ENCODE data around the gene SLC6A6.

Gene SLC6A6

GRCh38 chr3:14402304-14402811, at the start of gene SLC6A6:
SLC6A6 (plus strand) TSS chr3:14402606; CDS start chr3:14443635, 41,029 bp downstream.
- peak; percentile 92 to 94 for DNase-seq

- DNase-seq: no peak
Measured at GRCh38 chr3:14353502-14353901, 48.9 kb upstream of the SLC6A6 start.

- DNase-seq: no peak
Measured at GRCh38 chr3:14357463-14357862, 44.9 kb upstream of the SLC6A6 start.

GRCh38 chr3:14358426-14359211, 43.8 kb upstream of the SLC6A6 start:
- DNase-seq: no peak

GRCh38 chr3:14359348-14359747, 43.1 kb upstream of the SLC6A6 start:
- no peak for DNase-seq

GRCh38 chr3:14360123-14360881, 42.1 kb upstream of the SLC6A6 start:
- DNase-seq: no peak

GRCh38 chr3:14361068-14361677, 41.2 kb upstream of the SLC6A6 start:
- DNase-seq: no peak

- no peak for DNase-seq
Measured at GRCh38 chr3:14362890-14363289, 39.5 kb upstream of the SLC6A6 start.

- no peak for DNase-seq
Measured at GRCh38 chr3:14363379-14363778, 39.0 kb upstream of the SLC6A6 start.

- DNase-seq: no peak
Measured at GRCh38 chr3:14363991-14364390, 38.4 kb upstream of the SLC6A6 start.

- DNase-seq: no peak
Measured at GRCh38 chr3:14364580-14365292, 37.7 kb upstream of the SLC6A6 start.

- DNase-seq: no peak
Measured at GRCh38 chr3:14366248-14366647, 36.2 kb upstream of the SLC6A6 start.

- DNase-seq: no peak
Measured at GRCh38 chr3:14366915-14367823, 35.2 kb upstream of the SLC6A6 start.

- DNase-seq: no peak
Measured at GRCh38 chr3:14368146-14368545, 34.3 kb upstream of the SLC6A6 start.

GRCh38 chr3:14368885-14369284, 33.5 kb upstream of the SLC6A6 start:
- DNase-seq: no peak

- DNase-seq: no peak
Measured at GRCh38 chr3:14369675-14370669, 32.4 kb upstream of the SLC6A6 start.

GRCh38 chr3:14370720-14371572, 31.5 kb upstream of the SLC6A6 start:
- no peak for DNase-seq

GRCh38 chr3:14371573-14372474, 30.6 kb upstream of the SLC6A6 start:
- no peak for DNase-seq
